Body of pancreas (tissue), 4 donors: ENCODE measurements around the gene MAJIN.

Source experiments
- CTCF ChIP-seq, 7 experiments: fragments of 450-650 bp in 4 of 7; fragments of 200-600 bp in 3 of 7; sonication (generic) in 3 of 7; IDR thresholded peaks; one replicate each; pipeline ENCODE4 v1.5.1; 2016 to 2019; ENCODE audit warnings: antibody characterized with exemption in 7 of 7
- POLR2A ChIP-seq, 3 donors: fragments of 450-650 bp; IDR thresholded peaks; one replicate each; pipeline ENCODE4 v1.6.1; 2016; ENCODE audit warnings: antibody characterized with exemption in 3 of 3, mild to moderate bottlenecking in 2 of 3

GRCh38 chr11:64974124-64974523 is 2.2 kb upstream of the MAJIN start:
- TF ChIP-seq CTCF (IDR thresholded peaks at IDR 0.05) (no peak), POLR2A (IDR thresholded peaks at IDR 0.05) (no peak)
